Skeletal muscle satellite cell (primary cell): ENCODE results near the gene OAS3.

Experiments used
- H3K27me3 ChIP-seq: 2 replicates; pipeline ENCODE4 v1.7.0; 2013; ENCODE audit warnings: low read length; ENCODE audit not compliant: control insufficient read depth, insufficient read depth
- H3K36me3 ChIP-seq: 2 replicates; pipeline ENCODE4 v1.7.0; 2013; ENCODE audit warnings: mild to moderate bottlenecking, control low read depth, low read length; ENCODE audit not compliant: insufficient read depth
- H3K4me1 ChIP-seq: 2 replicates; pipeline ENCODE4 v1.7.0; 2013; ENCODE audit warnings: low read length; ENCODE audit not compliant: control insufficient read depth, insufficient read depth
- H3K4me2 ChIP-seq: 2 replicates; pipeline ENCODE4 v1.7.0; 2013; ENCODE audit warnings: mild to moderate bottlenecking, low read length
- H3K4me3 ChIP-seq: 2 replicates; pipeline ENCODE4 v1.7.0; 2013; ENCODE audit warnings: low read length
- H3K9ac ChIP-seq: 2 replicates; pipeline ENCODE4 v1.7.0; 2013; ENCODE audit warnings: mild to moderate bottlenecking, low read depth, low read length, moderate library complexity
- H3K9me3 ChIP-seq: replicated peaks from 2 replicates; pipeline ENCODE4 v1.7.0; 2013; ENCODE audit warnings: mild to moderate bottlenecking, control low read depth, low read length

The OAS3 gene

DNA sequence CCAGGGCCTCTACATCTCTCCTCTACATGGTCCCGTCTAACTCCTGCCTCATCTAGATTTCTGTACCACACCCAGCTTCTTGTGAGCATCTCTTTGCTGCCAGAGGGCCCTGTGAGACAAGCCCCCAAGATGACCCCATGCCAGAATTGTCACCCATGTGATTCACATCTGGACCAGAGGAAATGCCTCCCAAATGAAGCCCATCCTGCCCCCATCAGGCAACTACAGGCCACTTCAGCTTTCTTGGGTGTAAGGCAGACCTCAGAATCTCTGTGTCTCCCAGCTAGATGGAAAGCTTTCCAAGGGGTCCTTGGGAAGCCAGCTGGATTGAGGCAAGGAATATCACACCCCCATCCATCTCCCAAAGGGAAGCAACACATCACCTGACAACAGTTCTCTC lies 9.3 kb upstream of the OAS3 start:
- no peaks in the 10 kb centered on the region for H3K9me3 ChIP-seq
- peaks cover 14% of the 10 kb centered on the region for H3K27me3 ChIP-seq
- no peaks in the 10 kb centered on the region for H3K36me3 ChIP-seq
- no peak overlapping the region for H3K4me3 ChIP-seq
- H3K4me1 ChIP-seq = no peaks in the 10 kb centered on the region
- H3K9ac ChIP-seq = no peak overlapping the region
- H3K4me2 ChIP-seq = no peak overlapping the region

DNA sequence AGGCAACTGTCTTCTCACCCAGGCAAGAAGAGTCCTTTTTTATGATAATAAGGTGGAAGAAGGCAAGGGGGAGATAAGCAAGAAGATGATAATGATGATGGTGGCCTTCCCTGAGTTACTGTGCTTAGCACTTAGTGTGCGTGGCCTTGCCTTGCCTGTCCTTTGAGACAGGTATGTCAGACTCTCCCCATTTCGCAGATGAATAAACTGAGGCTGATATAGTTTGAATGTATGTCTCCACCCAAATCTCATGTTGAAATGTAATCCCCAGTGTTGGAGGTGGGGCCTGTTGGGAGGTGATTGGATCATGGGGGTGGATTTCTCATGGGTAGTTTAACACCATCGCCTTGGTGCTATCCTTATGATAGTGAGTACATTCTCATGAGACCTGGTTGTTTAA lies 8.6 kb upstream of the OAS3 start:
- Histone ChIP-seq H3K27me3 (peaks cover 12% of the 10 kb centered on the region), H3K9ac (no peak overlapping the region), H3K36me3 (no peaks in the 10 kb centered on the region), H3K4me3 (no peak overlapping the region), H3K9me3 (no peaks in the 10 kb centered on the region), H3K4me1 (no peaks in the 10 kb centered on the region), H3K4me2 (no peak overlapping the region)

DNA sequence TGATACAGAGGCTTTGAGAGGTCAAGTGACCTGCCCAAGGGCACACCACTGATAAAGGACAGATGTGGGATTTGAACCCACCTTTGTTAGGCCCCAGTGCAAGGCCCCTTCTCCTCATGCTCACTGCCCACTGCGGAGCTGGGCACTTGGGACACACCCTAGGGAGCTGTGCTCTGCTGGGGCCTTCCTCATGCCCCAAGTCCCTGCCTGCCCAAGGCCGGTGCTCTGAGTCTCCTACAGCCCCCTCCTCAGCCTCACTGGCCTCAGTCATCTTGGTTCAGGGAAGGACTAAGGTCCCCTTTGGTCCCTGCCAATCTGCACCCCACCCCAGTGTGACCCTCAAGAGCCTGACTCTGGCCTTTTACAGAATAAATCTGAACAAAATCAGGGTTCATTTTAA lies 7.9 kb upstream of the OAS3 start:
- peaks cover 6% of the 10 kb centered on the region for H3K27me3 ChIP-seq
- no peak overlapping the region for H3K4me2 ChIP-seq
- H3K36me3 ChIP-seq = no peaks in the 10 kb centered on the region
- no peak overlapping the region for H3K4me3 ChIP-seq
- H3K9ac ChIP-seq = no peak overlapping the region
- no peaks in the 10 kb centered on the region for H3K4me1 ChIP-seq
- H3K9me3 ChIP-seq = no peaks in the 10 kb centered on the region

DNA sequence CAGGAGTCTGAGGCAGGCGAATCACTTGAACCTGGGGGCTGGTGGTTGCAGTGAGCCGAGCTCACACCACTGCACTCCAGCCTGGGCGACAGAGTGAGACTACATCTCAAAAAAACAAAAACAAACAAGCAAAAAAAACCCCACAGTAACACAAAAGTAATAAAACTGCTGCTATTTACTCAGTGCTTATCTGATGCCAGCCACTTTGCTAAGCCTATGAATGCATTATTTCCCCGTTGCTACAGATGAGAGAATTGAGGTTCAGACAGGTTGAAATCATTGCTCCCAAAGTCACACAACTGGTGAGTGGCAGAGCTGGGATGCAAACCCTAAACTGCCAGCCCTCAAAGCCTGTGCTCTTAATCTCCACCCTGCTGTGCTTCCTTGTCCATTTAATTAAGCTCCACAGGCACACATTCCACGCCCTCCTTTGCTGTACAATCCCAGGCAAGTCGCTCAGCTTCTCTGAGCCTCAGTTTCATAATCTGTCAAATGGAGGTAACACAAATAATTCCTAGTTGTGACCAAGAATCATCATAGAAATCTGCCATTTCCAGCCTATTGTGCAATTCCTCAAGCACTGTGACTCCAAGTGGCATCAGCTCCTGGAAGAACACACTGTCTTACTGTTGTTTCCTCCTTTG lies 5.7 kb upstream of the OAS3 start:
- no peaks in the 10 kb centered on the region for H3K36me3 ChIP-seq
- peaks cover 4% of the 10 kb centered on the region for H3K27me3 ChIP-seq
- H3K4me2 ChIP-seq = no peak overlapping the region
- H3K9me3 ChIP-seq = no peaks in the 10 kb centered on the region
- H3K4me3 ChIP-seq = no peak overlapping the region
- no peaks in the 10 kb centered on the region for H3K4me1 ChIP-seq
- no peak overlapping the region for H3K9ac ChIP-seq

DNA sequence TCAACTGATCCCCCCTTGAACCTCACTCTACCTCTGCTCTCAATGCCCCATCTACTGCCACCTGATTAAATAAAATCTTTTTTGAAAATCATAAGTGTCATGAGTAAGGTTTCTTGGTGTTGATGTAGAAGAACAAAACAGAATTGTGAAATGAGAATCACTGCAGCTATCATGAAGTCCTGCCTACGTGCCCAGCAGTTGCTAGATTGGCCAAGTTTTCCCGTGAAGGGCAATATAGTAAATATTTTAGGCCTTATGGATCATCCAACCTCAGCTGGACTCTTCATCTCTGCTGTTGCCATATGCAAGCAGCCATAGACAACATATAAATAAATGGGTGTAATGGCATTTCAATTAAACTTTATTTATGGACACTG lies 5.2 kb upstream of the OAS3 start:
- Histone ChIP-seq H3K27me3 (no peaks in the 10 kb centered on the region), H3K9me3 (no peaks in the 10 kb centered on the region), H3K9ac (no peak overlapping the region), H3K4me3 (no peak overlapping the region), H3K4me2 (no peak overlapping the region), H3K36me3 (no peaks in the 10 kb centered on the region), H3K4me1 (no peaks in the 10 kb centered on the region)

DNA sequence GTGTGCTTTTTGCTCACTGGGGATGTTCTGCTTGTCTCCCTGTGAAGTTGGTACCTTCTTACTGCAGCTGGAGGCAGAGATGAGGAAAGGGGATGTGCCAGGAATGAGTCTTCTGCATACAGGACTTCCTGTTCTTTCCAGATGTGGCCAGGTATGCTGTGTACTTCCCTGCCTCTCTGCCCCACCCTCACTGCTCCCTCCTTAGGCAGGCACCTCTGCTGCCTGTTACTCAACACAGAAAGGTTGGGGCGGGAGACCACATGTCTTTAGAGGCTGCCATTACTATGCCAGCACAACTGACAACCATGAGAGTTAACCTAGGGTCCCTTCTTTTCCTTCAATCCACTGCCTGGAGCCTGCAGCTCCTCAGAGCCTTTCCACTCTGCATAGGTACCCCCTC lies 2.0 kb upstream of the OAS3 start:
- Histone ChIP-seq H3K9me3 (no peaks in the 10 kb centered on the region), H3K4me2 (no peak overlapping the region), H3K9ac (no peak overlapping the region), H3K4me3 (no peak overlapping the region), H3K36me3 (no peaks in the 10 kb centered on the region), H3K4me1 (peaks cover 6% of the 10 kb centered on the region), H3K27me3 (no peaks in the 10 kb centered on the region)

DNA sequence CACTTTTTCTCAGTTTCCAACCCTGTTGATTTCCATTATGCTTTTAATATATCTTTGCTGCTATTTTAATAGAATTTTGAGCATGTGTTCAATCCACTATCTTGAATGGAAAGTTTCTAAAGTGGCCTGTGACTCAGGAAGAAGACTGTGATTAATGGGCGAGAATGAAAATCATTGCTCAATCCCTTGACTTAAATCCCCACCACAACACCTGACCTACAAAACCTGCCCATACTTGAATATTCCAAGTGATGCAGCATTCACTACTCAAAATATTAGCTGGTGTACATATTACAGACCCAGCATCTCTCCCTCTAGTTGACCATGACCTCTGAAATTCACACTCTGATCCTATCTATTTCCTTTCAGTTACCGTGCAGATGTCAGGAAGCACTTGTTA lies 1.3 kb upstream of the OAS3 start:
- H3K27me3 ChIP-seq = no peaks in the 10 kb centered on the region
- H3K4me3 ChIP-seq = no peak overlapping the region
- H3K9ac ChIP-seq = no peak overlapping the region
- H3K4me2 ChIP-seq = no peak overlapping the region
- H3K9me3 ChIP-seq = no peaks in the 10 kb centered on the region
- H3K4me1 ChIP-seq = peaks cover 6% of the 10 kb centered on the region
- H3K36me3 ChIP-seq = no peaks in the 10 kb centered on the region

DNA sequence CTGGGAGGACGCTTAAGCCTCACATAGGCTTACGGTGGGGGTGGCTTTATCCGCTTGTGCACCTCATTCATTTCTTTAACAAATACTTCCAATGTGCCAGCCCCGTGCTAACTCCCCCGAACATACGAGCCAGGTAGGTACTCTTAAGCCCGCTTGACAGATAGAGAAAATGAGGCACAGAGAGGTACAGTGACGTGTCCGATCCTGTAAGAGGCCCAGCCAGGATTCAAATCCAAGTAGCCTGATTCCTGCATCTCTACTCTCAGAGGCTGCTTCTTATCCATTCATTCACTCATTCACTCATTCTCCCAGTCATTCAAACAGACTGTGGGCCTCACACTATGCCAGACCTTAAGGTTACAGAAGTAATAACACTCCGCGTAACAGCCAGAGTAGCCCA lies 477 bp downstream of the OAS3 start:
- H3K27me3 ChIP-seq = no peaks in the 10 kb centered on the region
- H3K4me3 ChIP-seq = peak overlapping the region; percentile 77
- H3K4me2 ChIP-seq = peak overlapping the region; percentile 83
- peak overlapping the region; percentile 76 for H3K9ac ChIP-seq
- no peaks in the 10 kb centered on the region for H3K36me3 ChIP-seq
- H3K9me3 ChIP-seq = no peaks in the 10 kb centered on the region
- peaks cover 6% of the 10 kb centered on the region for H3K4me1 ChIP-seq

DNA sequence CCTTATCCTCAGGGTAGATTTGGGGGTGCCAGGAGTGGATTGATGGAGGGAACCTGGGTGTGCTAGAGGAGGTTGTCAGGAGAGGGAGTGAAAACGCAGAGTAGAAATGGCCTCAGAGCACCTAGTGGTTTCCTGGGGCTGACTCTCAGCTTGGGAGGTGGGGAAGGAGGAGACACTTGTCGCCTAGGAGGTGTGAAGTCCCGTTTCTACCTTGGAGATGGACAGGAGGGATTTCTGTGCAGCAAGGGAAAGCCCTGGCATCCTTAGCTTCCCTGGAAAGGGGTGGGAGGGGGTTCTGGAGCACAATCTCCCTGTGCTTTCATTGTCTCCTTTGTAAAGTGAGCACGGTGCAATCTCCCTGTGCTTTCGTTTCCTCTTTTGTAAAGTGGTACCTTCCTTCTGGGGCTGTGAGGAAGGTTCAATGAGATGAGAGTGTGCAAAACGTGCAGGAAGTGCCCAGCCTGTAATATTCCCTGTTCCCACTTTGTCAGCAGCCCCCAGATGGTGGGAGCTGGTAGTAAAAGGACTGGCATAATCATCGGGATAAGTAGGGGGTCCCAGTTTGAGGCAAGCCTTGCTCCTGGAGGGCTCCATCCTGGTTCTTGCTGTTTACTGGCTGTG lies 1.6 kb downstream of the OAS3 start:
- Histone ChIP-seq H3K4me1 (peaks cover 6% of the 10 kb centered on the region), H3K4me3 (no peak overlapping the region), H3K4me2 (no peak overlapping the region), H3K27me3 (no peaks in the 10 kb centered on the region), H3K9me3 (no peaks in the 10 kb centered on the region), H3K36me3 (no peaks in the 10 kb centered on the region), H3K9ac (no peak overlapping the region)

DNA sequence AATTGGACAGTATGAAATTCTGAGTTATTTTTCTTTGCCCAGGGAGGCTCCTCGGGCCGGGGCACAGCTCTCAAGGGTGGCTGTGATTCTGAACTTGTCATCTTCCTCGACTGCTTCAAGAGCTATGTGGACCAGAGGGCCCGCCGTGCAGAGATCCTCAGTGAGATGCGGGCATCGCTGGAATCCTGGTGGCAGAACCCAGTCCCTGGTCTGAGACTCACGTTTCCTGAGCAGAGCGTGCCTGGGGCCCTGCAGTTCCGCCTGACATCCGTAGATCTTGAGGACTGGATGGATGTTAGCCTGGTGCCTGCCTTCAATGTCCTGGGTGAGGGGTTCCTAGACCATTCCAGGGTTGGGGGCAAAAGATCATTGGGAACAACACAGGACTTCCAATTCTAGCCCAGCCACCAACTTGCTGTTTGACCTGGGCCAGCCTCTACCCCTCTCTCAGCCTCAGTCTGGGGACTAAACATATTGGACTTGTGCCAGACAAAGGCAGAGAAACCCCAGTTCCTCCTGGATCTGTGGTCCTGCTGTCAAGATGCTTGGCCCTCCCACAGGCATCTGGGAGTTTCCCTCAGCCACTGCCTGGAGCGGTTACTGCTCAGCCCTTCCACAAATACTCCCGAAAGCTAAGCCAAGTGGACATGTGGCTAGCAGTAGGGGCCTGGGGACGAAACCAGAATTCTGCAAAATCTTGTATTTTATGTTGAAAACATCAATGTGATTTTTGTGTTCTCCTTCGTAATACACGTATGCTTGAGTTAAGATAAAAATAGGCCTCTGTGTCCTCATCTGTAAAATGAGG lies 3.5 kb downstream of the OAS3 start:
- no peak overlapping the region for H3K9ac ChIP-seq
- H3K9me3 ChIP-seq = no peaks in the 10 kb centered on the region
- peaks cover 6% of the 10 kb centered on the region for H3K4me1 ChIP-seq
- no peak overlapping the region for H3K4me2 ChIP-seq
- no peak overlapping the region for H3K4me3 ChIP-seq
- no peaks in the 10 kb centered on the region for H3K36me3 ChIP-seq
- no peaks in the 10 kb centered on the region for H3K27me3 ChIP-seq

DNA sequence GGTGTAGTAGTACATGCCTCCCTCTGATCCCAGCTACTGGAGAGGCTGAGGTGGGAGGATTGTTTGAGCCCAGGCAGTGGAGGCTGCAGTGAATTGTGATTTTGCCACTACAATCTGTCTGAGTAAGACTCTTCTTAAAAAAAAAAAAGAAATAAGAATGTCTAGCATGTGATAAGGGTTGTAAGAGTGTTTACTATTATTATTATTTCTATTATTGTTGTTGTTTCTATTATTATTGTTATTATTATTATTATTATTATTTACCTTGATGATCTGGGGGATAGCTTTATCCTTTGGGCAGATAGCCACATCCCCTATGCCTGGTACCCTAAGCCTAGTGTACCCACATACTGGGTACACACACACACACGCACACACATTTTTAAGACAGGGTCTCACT lies 4.3 kb downstream of the OAS3 start:
- Histone ChIP-seq H3K4me1 (peaks cover 6% of the 10 kb centered on the region), H3K36me3 (no peaks in the 10 kb centered on the region), H3K9ac (no peak overlapping the region)

More for the DNA sequence above, 4.3 kb downstream of the OAS3 start:
- Histone ChIP-seq H3K4me2 (no peak overlapping the region), H3K27me3 (no peaks in the 10 kb centered on the region), H3K4me3 (no peak overlapping the region), H3K9me3 (no peaks in the 10 kb centered on the region)
